K562 (cell line): ENCODE data around the gene PTPRM.

ENCODE experiments used
- BRCA1 ChIP-seq, 2 experiments: fragments of 450-650 bp in 1 of 2; sonication (generic) in 1 of 2; formaldehyde crosslinking in 1 of 2; IDR thresholded peaks; 2 replicates each; pipeline versions ENCODE4 v1.5.0 to v1.6.1; 2017 to 2020; ENCODE audit warnings: mild to moderate bottlenecking in 1 of 2, missing genetic modification reagents in 1 of 2
- CTCF ChIP-seq, 3 experiments: IDR thresholded peaks in 2 of 3; conservative IDR thresholded peaks in 1 of 3; 2 replicates each; pipeline ENCODE4 v1.5.1; 2011 to 2012; ENCODE audit warnings: low read length in 3 of 3, mild to moderate bottlenecking in 3 of 3, control low read depth in 2 of 3, improper control_type of control experiment in 1 of 3, inconsistent platforms in 1 of 3, low read depth in 1 of 3, mixed read lengths in 1 of 3, moderate library complexity in 1 of 3; ENCODE audit not compliant: insufficient read depth in 2 of 3
- CXXC5 ChIP-seq: fragments of 250-450 bp; sonication (Bioruptor Pico); IDR thresholded peaks from 2 replicates; pipeline ENCODE4 v1.8.0; 2022; ENCODE audit warnings: inconsistent platforms, mild to moderate bottlenecking, moderate library complexity
- ETV6 ChIP-seq, 3 experiments: fragments of 150-350 bp in 1 of 3; sonication (generic) in 1 of 3; formaldehyde crosslinking in 1 of 3; IDR thresholded peaks; 2 replicates each; pipeline versions ENCODE4 v1.6.1 to v1.8.0; 2014 to 2022; ENCODE audit warnings: borderline replicate concordance in 2 of 3, low read depth in 2 of 3, antibody characterized with exemption in 1 of 3, low read length in 1 of 3, mild to moderate bottlenecking in 1 of 3, missing genetic modification reagents in 1 of 3
- HMG20B ChIP-seq: fragments of 250-450 bp; sonication (Bioruptor Pico); IDR thresholded peaks from 2 replicates; pipeline ENCODE4 v1.5.0; 2021; ENCODE audit warnings: mild to moderate bottlenecking
- NRF1 ChIP-seq, 2 experiments: fragments of 450-650 bp; IDR thresholded peaks in 1 of 2; conservative IDR thresholded peaks in 1 of 2; 2 replicates each; pipeline ENCODE4 v1.6.1; 2014; ENCODE audit warnings: mild to moderate bottlenecking in 2 of 2
- POLR2A ChIP-seq: fragments of 450-650 bp; conservative IDR thresholded peaks from 2 replicates; pipeline ENCODE4 v1.6.1; 2016
- RREB1 ChIP-seq: fragments of 250-450 bp; sonication (Bioruptor Pico); IDR thresholded peaks from 2 replicates; pipeline ENCODE4 v1.4.0; 2020
- ZNF197 ChIP-seq: fragments of 200-800 bp; sonication (Bioruptor generic); IDR thresholded peaks from 2 replicates; pipeline ENCODE4 v1.6.1; 2016; ENCODE audit warnings: low read depth, missing genetic modification characterization, missing compliant biosample characterization
- ZNF561 ChIP-seq: fragments of 450-650 bp; formaldehyde crosslinking; conservative IDR thresholded peaks from 2 replicates; pipeline ENCODE4 v1.4.0; 2020; ENCODE audit warnings: mild to moderate bottlenecking, moderate library complexity

GRCh38 chr18:7749510-7749981, 182.4 kb downstream of the PTPRM start:
- TF ChIP-seq BRCA1 (IDR thresholded peaks at IDR 0.05) (no peak), BRCA1 (CRISPR knock-in tag; IDR thresholded peaks at IDR 0.05) (no peak), ETV6 (IDR thresholded peaks at IDR 0.05; ENCODE audit: borderline replicate concordance in 1 of 2, low read depth in 2 of 2, low read length in 1 of 2) (no peak), ETV6 (CRISPR knock-in tag; IDR thresholded peaks at IDR 0.05; ENCODE audit: borderline replicate concordance) (no peak), ZNF561 (CRISPR knock-in tag) (no peak), CXXC5 (CRISPR knock-in tag) (no peak), CTCF (IDR thresholded peaks at IDR 0.05 in 2 of 3, conservative IDR thresholded peaks at IDR 0.05 in 1 of 3; ENCODE audit: insufficient read depth in 2 of 3, low read depth in 1 of 3, low read length in 3 of 3) (no peak), RREB1 (no peak), POLR2A (no peak), ZNF197 (no peak), NRF1 (conservative IDR thresholded peaks at IDR 0.05 in 1 of 2, IDR thresholded peaks at IDR 0.05 in 1 of 2) (no peak), HMG20B (CRISPR knock-in tag) (no peak)
